OCI-M2 (cell line): Measurements from ENCODE around the gene MTMR2.
A peak's percentile ranks its signal among the peaks of the same experiment; 100 is the strongest.
"Not testable (repeated sequence)": the region's sequence is repeated elsewhere in the genome, so short reads cannot be mapped to it uniquely, and the experiment has no call there.

Experiments
- DNase-seq: peaks from one replicate; lab custom pipeline; 2025; ENCODE audit not compliant: unreplicated experiment; lab: John Stamatoyannopoulos, UW

The MTMR2 gene

GRCh38 chr11:95829580-95830259 lies 94.2 kb downstream of the MTMR2 start:
- DNase-seq, result no peak

GRCh38 chr11:95827696-95828095 lies 96.2 kb downstream of the MTMR2 start:
- no peak for DNase-seq

GRCh38 chr11:95821640-95822039 lies 102.3 kb downstream of the MTMR2 start:
- no peak for DNase-seq

DNA sequence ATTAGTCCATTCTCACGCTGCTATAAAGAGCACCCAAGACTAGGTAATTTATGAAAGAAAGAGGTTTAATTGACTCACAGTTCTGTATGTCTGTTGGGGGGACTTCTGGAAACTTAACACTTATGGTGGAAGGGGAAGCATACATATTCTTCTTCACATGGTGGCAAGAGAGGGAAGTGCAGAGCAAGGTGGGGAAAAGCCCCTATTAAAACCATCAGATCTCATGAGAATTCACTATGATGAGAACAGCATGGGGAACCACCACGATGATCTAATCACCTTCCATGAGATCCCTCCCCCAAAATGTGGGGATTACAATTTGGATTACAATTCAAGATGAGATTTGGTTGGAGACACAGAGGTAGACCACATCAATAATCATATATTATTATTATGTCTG lies 107.9 kb downstream of the MTMR2 start:
- DNase-seq, result no peak

DNA sequence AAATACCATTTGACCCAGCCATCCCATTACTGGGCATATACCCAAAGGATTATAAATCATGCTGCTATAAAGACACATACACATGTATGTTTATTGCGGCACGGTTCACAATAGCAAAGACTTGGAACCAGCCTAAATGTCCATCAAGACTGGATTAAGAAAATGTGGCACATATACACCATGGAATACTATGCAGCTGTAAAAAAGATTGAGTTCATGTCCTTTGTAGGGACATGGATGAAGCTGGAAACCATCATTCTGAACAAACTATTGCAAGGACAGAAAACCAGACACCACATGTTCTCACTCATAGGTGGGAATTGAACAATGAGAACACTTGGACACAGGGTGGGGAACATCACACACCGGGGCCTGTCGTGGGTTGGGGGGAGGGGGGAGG lies 112.9 kb downstream of the MTMR2 start:
- not testable (repeated sequence) for DNase-seq

GRCh38 chr11:95806464-95806863 lies 117.4 kb downstream of the MTMR2 start:
- DNase-seq, result not testable (repeated sequence)

- DNase-seq, result no peak
Observed at GRCh38 chr11:95805869-95806268, 118.0 kb downstream of the MTMR2 start.

- no peak for DNase-seq
Observed at GRCh38 chr11:95803973-95804372, 119.9 kb downstream of the MTMR2 start.

- DNase-seq, result no peak
Observed at GRCh38 chr11:95802806-95803205, 121.1 kb downstream of the MTMR2 start.

DNA sequence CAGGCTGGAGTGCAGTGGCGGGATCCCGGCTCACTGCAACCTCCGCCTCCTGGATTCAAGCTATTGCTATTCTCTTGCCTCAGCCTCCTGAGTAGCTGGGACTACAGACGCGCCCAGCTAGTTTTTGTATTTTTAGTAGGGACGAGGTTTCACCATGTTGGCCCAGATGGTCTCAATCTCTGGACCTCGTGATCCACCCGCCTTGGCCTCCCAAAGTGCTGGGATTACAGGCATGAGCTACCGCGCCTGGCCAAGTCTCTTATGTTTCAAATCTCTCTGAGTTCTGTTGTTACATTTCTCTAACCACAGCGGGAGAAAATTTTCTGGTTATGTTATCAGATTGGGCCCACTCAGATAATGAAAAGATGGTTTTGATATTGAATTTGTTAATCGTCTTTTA lies 123.5 kb downstream of the MTMR2 start:
- no peak for DNase-seq

GRCh38 chr11:95799546-95799945 lies 124.4 kb downstream of the MTMR2 start:
- DNase-seq, result no peak

GRCh38 chr11:95796501-95796900 lies 127.4 kb downstream of the MTMR2 start:
- DNase-seq, result no peak

DNA sequence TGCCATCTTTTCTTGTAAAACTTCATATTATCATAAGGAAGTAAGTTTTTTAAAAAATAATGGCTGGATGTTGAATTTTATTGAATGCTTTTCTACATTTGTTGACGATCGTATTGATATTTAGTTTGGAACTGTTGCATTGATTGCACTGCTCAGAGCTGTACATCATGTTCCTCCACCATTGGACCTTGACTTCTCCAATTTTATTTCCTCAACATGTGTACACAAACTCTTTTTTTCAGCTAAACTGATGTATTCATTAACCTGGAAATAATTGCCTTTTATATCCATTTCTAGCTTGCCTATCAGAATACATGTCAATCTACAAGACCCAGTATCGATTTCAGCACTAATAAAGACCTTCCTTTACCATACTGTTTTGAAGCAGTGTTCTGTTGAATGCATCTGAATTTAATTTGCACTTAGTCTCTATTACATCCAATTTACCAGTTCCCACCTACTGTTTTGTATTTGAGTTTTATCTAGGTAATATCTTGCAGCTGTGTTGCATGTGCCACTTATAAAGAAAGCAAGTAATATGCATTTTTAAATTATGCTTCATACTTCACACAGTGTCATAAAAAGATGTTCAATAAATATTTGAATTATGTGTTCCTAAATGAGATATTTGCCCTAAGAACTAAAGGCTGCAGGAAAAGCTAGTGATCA lies 128.1 kb downstream of the MTMR2 start:
- no peak for DNase-seq

- DNase-seq, result no peak
Observed at GRCh38 chr11:95794086-95794485, 129.8 kb downstream of the MTMR2 start.

DNA sequence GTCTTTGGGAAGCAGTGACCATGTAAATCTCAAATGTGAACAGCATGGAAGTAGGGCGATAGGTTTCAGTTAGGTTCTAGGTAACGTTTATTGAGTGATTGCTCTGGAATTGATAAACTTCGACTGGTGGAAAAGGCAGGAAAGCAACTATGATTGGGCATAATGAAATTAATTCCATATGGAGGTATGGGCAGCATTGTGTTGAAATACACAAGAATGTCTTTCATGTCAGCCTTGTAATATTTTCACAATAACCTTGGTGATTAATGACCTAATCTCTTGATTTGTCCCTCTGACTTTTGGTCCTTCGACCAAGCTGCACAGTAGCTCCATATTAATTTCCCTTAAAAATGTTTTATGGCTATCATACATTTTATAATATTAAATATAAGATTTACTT lies 130.8 kb downstream of the MTMR2 start:
- no peak for DNase-seq

- DNase-seq, result no peak
Observed at GRCh38 chr11:95792700-95793099, 131.2 kb downstream of the MTMR2 start.

GRCh38 chr11:95792200-95792599 lies 131.7 kb downstream of the MTMR2 start:
- no peak for DNase-seq

DNA sequence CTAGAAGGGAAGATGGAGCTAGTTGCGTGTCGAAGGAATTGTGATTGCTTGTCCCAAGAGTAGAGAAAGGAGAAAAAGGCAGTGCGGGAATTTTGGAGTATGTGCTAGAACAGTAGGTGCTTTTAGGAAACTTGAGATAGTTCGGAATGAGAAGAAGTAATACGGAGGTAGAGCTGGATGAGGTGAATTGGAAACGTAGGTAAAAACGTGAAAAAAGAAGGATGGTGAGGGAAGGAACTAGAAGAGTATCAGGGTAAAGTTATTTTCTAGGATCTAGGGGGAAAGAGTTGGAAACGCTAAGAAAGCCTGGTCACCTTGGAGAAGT lies 132.2 kb downstream of the MTMR2 start:
- DNase-seq, result no peak

DNA sequence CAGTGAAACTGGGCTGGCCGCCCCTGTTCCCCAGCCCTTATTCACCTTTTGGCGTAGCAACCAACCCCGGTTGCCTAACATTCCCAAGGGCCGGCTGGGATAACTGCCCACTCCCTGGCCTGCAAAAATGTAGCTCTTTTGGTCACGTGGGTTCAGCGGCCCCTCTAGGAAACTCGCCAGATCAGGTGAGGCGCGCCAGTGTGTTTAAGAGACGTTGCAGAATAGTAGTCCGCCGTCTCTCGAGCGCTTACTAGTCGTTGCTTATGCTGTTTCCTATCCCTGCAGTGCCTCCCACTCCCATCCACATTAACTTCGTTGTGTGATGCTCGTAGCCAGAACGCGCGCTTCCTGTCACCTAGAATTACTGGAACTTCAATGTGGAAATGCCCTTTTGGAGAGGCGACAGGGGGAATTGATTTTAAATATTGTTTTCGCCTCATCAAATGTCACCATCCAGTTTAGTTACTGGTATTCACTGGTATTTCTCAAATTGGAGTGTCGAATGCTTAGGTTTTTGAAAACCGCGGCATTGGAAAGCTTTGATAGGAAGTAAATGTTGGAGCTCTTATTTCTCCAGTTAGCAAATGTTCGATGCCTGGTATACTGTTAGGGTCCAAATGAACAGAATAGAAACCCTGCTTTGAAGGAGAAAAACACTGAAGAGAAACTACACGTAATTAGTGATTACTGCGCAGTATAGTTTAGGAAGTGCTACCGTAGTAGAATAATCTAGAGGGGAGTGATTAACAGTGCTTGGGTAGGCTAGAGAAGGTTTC lies 132.8 kb downstream of the MTMR2 start:
- no peak for DNase-seq

GRCh38 chr11:95790123-95790932 lies 133.6 kb downstream of the MTMR2 start, which contains the start of gene CEP57:
Gene CEP57, plus strand, starts transcription at chr11:95790498. Its CDS starts 201 bp downstream, at chr11:95790699.
- peak; percentile 47 for DNase-seq

DNA sequence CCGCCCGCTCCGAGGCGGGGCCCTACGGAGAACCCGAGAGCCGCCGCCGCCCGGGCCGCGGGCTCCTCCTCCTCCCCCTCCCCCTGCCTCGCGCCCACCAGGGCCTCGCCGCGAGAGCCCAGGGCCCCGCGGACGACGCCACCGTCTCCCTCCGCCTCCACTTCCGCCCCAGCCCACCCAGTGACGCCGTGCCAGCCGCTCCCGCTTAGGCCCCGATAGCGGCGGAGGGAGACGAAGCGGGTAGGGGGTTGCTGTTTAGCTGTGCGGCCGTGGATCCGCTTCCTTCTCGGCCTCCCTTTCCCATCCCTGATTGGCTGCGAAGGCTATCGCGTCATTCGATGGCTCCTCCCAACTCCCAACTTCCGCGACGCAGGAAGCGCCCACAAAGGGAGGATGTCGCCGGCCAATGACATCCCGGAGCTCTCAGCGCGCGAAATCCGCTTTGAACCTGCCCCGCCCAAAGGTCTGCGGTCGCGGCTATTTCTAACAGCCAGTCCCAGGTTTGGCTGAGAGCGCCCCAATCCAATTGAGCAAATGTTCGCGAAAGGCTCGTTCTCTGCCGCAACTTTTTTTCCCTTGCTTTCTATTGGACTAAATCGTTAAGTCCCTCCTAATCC lies 134.3 kb downstream of the MTMR2 start, which contains the start of gene FAM76B:
Gene FAM76B, minus strand, starts transcription at position 277 of the 617 bp plus-strand sequence. CDS start 304 bp downstream, outside the sequence.
- peak; percentile 94 for DNase-seq
